Panc1 (cell line): ENCODE data around the gene SPATC1L. TPM values are rescaled to one million over a fixed set of nuclear protein-coding genes. Genes with fewer than 3 reads are reported as not detected.

Experiments
- ATAC-seq: fragments of 200-7000 bp; cut with Tn5 transposase; 2 replicates; pipeline ENCODE4 v1.9.1; 2020; ENCODE audit warnings: mild to moderate bottlenecking, moderate library complexity
- BruUV-seq: library from RNA; stranded (reverse); fragments of 400-500 nt; replicated peaks from 2 replicates; lab custom pipeline; 2021; lab: Mats Ljungman, UMichigan
- CTCF ChIA-PET: fragments of 300-600 bp; sonication (Branson Sonifier 250); formaldehyde crosslinking; loops from one replicate; lab custom pipeline; 2022; ENCODE audit warnings: antibody characterized with exemption; lab: Charles Lee
- POLR2A ChIA-PET: fragments of 300-600 bp; sonication (Branson Sonifier 250); formaldehyde crosslinking; loops from one replicate; lab custom pipeline; 2022; ENCODE audit warnings: antibody characterized with exemption; lab: Charles Lee
- DNase-seq: peaks from one replicate; pipeline ENCODE4 v3.0.0-alpha.2; 2010; ENCODE audit warnings: low read depth, low spot score
- H3K27ac ChIP-seq: 2 replicates; pipeline ENCODE4 v1.5.1; 2011; ENCODE audit warnings: mild to moderate bottlenecking, low read length, inconsistent platforms
- H3K27me3 ChIP-seq: fragments of 200-500 bp; sonication (Bioruptor generic); 2 replicates; pipeline ENCODE4 v1.6.0; 2014; ENCODE audit warnings: low read length, inconsistent platforms; ENCODE audit not compliant: control insufficient read depth, insufficient read depth
- H3K36me3 ChIP-seq: fragments of 200-500 bp; sonication (Bioruptor generic); 2 replicates; pipeline ENCODE4 v1.5.1; 2014; ENCODE audit warnings: inconsistent platforms, mild to moderate bottlenecking, low read length, moderate library complexity; ENCODE audit not compliant: control insufficient read depth, insufficient read depth
- H3K4me1 ChIP-seq: 2 replicates; pipeline ENCODE4 v1.5.1; 2011; ENCODE audit warnings: inconsistent platforms, mild to moderate bottlenecking, low read length, moderate library complexity; ENCODE audit not compliant: control insufficient read depth, insufficient read depth
- H3K4me3 ChIP-seq, 2 experiments: 2 replicates each; pipeline ENCODE4 v1.5.1; 2011 to 2012; ENCODE audit warnings: low read depth in 2 of 2, low read length in 2 of 2, mild to moderate bottlenecking in 2 of 2, inconsistent platforms in 1 of 2, moderate library complexity in 1 of 2
- H3K9me3 ChIP-seq: fragments of 200-500 bp; sonication (Bioruptor generic); 2 replicates; pipeline ENCODE4 v1.5.1; 2014; ENCODE audit warnings: low read depth, mild to moderate bottlenecking, inconsistent platforms, low read length, moderate library complexity; ENCODE audit not compliant: control insufficient read depth, insufficient read depth
- CTCF ChIP-seq: fragments of 450-650 bp; IDR thresholded peaks from 2 replicates; pipeline ENCODE4 v1.5.1; 2017; ENCODE audit warnings: mild to moderate bottlenecking
- POLR2AphosphoS5 ChIP-seq: IDR thresholded peaks from 2 replicates; pipeline ENCODE4 v1.6.1; 2012; ENCODE audit warnings: mild to moderate bottlenecking, low read depth, low read length, moderate library complexity
- SIN3A ChIP-seq: IDR thresholded peaks from 2 replicates; pipeline ENCODE4 v1.6.1; 2012; ENCODE audit warnings: low read depth, mild to moderate bottlenecking, low read length, moderate library complexity, borderline replicate concordance; ENCODE audit not compliant: insufficient read depth
- TCF7L2 ChIP-seq: IDR thresholded peaks from 2 replicates; pipeline ENCODE4 v1.6.1; 2011; ENCODE audit warnings: mild to moderate bottlenecking, low read depth, low read length, inconsistent platforms
- in situ Hi-C: cut with HindIII; loops from 2 replicates; pipeline ENCODE4 v1.10.0; 2016; ENCODE audit warnings: low sequenced_read_pairs, low pct_unique_long_range_greater_than_20kb
- intact Hi-C: fragments of 100-400 bp; cut with micrococcal nuclease; formaldehyde crosslinking; loops from one replicate; pipeline ENCODE4 v1.10.0; 2022; ENCODE audit not compliant: unreplicated experiment
- total RNA-seq: library from RNA; stranded (reverse); gene quantifications from one replicate; pipeline ENCODE4 v1.2.1, GENCODE V29; 2021; ENCODE audit not compliant: unreplicated experiment
- TF ChIP-seq, protein P1 (sequence below), 2 experiments: IDR thresholded peaks; 2 replicates each; pipeline ENCODE4 v1.6.1; 2011 to 2012; ENCODE audit warnings: low read depth in 2 of 2, control low read depth in 1 of 2, low read length in 1 of 2, mild to moderate bottlenecking in 1 of 2, moderate library complexity in 1 of 2; ENCODE audit not compliant: insufficient read depth in 1 of 2

SPATC1L gene
- total RNA-seq, 1 experiment from 2014 or later: 0.26 TPM

DNA sequence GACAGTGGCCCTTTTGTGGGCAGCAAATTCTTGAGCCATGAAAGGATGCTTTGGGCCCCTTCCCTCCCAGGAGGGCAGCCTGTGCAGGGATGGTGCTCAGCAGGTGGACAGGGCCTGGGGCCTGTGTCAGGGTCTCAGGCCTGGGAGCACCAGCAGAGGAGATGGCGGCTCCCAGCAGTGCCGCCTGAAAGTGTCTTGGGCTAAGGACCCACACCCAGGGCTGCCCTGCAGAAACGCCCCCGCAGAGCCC lies 52.7 kb downstream of the SPATC1L start:
- ChIA-PET POLR2A (no interaction called here), CTCF (interaction anchor here (0.7 kb wide), 1 partner anchor 12 kb away, joined by 3 read pairs; no protein-coding TSS in a partner anchor)
- no peak for ATAC-seq

GRCh38 chr21:46130831-46131587 lies 53.2 kb downstream of the SPATC1L start:
- ATAC-seq (no peak), DNase-seq (no peak)
- BruUV-seq: no TSS peak
- in situ Hi-C loops (no loop called here), intact Hi-C loops (no loop called here)
- no peaks in the 10 kb centered on the region for H3K36me3 ChIP-seq
- H3K27ac ChIP-seq: no peak overlapping the region
- H3K4me1 ChIP-seq: no peaks in the 10 kb centered on the region
- ChIA-PET POLR2A (no interaction called here), CTCF (interaction anchor here (0.7 kb wide), 1 partner anchor 12 kb away, joined by 3 read pairs; no protein-coding TSS in a partner anchor)
- H3K27me3 ChIP-seq: no peaks in the 10 kb centered on the region
- no peak for TF ChIP-seq POLR2AphosphoS5
- TF ChIP-seq, protein P1, sequence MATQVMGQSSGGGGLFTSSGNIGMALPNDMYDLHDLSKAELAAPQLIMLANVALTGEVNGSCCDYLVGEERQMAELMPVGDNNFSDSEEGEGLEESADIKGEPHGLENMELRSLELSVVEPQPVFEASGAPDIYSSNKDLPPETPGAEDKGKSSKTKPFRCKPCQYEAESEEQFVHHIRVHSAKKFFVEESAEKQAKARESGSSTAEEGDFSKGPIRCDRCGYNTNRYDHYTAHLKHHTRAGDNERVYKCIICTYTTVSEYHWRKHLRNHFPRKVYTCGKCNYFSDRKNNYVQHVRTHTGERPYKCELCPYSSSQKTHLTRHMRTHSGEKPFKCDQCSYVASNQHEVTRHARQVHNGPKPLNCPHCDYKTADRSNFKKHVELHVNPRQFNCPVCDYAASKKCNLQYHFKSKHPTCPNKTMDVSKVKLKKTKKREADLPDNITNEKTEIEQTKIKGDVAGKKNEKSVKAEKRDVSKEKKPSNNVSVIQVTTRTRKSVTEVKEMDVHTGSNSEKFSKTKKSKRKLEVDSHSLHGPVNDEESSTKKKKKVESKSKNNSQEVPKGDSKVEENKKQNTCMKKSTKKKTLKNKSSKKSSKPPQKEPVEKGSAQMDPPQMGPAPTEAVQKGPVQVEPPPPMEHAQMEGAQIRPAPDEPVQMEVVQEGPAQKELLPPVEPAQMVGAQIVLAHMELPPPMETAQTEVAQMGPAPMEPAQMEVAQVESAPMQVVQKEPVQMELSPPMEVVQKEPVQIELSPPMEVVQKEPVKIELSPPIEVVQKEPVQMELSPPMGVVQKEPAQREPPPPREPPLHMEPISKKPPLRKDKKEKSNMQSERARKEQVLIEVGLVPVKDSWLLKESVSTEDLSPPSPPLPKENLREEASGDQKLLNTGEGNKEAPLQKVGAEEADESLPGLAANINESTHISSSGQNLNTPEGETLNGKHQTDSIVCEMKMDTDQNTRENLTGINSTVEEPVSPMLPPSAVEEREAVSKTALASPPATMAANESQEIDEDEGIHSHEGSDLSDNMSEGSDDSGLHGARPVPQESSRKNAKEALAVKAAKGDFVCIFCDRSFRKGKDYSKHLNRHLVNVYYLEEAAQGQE (IDR thresholded peaks at IDR 0.05; ENCODE audit: insufficient read depth in 1 of 2, low read depth in 2 of 2, low read length in 1 of 2): no peak
- no peak for TF ChIP-seq TCF7L2
- TF ChIP-seq SIN3A: no peak
- TF ChIP-seq CTCF: no peak
- no peak overlapping the region for H3K4me3 ChIP-seq
- H3K9me3 ChIP-seq: no peaks in the 10 kb centered on the region

More for the DNA sequence above, 52.7 kb downstream of the SPATC1L start:
- no peak for DNase-seq
- BruUV-seq: no TSS peak
- Histone ChIP-seq H3K27me3 (no peaks in the 10 kb centered on the region), H3K36me3 (no peaks in the 10 kb centered on the region), H3K4me3 (no peak overlapping the region), H3K27ac (no peak overlapping the region), H3K4me1 (no peaks in the 10 kb centered on the region), H3K9me3 (no peaks in the 10 kb centered on the region)
- intact Hi-C loops (no loop called here), in situ Hi-C loops (no loop called here)
- TF ChIP-seq POLR2AphosphoS5 (no peak), CTCF (no peak), TCF7L2 (no peak), SIN3A (no peak)
- TF ChIP-seq, protein P1 (IDR thresholded peaks at IDR 0.05; ENCODE audit: insufficient read depth in 1 of 2, low read depth in 2 of 2, low read length in 1 of 2): no peak
